NCI-H1092 (cell line): Measurements from ENCODE around the gene ORMDL2.
"Not testable (repeated sequence)": the region's sequence is repeated elsewhere in the genome, so short reads cannot be mapped to it uniquely, and the experiment has no call there.

ENCODE experiments used
- DNase-seq: peaks from one replicate; lab custom pipeline; 2025; lab: John Stamatoyannopoulos, UW

Gene ORMDL2

GRCh38 chr12:55852740-55853139, 34.9 kb downstream of the ORMDL2 start:
- no peak for DNase-seq

- DNase-seq, result no peak
Observed at GRCh38 chr12:55861396-55861795, 43.6 kb downstream of the ORMDL2 start.

- no peak for DNase-seq
Observed at GRCh38 chr12:55861871-55862270, 44.0 kb downstream of the ORMDL2 start.

- DNase-seq, result no peak
Observed at GRCh38 chr12:55862286-55862685, 44.4 kb downstream of the ORMDL2 start.

- DNase-seq, result not testable (repeated sequence)
Observed at GRCh38 chr12:55862931-55863330, 45.1 kb downstream of the ORMDL2 start.

- no peak for DNase-seq
Observed at GRCh38 chr12:55865327-55865726, 47.5 kb downstream of the ORMDL2 start.

GRCh38 chr12:55866454-55867004, 48.7 kb downstream of the ORMDL2 start:
- DNase-seq, result not testable (repeated sequence)
